Measurements from ENCODE around the gene SLC25A26. TPM values are rescaled to one million over a fixed set of nuclear protein-coding genes. Genes with fewer than 3 reads are reported as not detected.

SLC25A26 gene
- total and polyA plus RNA-seq, 2 of the 13 experiments (the other 11 are each of a cell fraction or from before 2014, with no cell fraction given) = 23.1 to 32.7 TPM

GRCh38 chr3:66259566-66260255 is 38.9 kb downstream of the SLC25A26 start:
- BruUV-seq (replicated peaks) = no TSS peak
- no peak overlapping the region for H2AFZ ChIP-seq (ENCODE audit: low read length)
- no peak for ATAC-seq
- no peak overlapping the region for H3K9ac ChIP-seq (ENCODE audit: insufficient read depth, low read depth, low read length)
- POLR2A ChIA-PET = no interaction called here
- H4K20me1 ChIP-seq (ENCODE audit: insufficient read depth, low read length) = no peaks in the 10 kb centered on the region
- H3K79me2 ChIP-seq (ENCODE audit: insufficient read depth, low read length) = no peaks in the 10 kb centered on the region
- H3K4me2 ChIP-seq (ENCODE audit: low read depth, low read length) = no peak overlapping the region
- H3K36me3 ChIP-seq (replicated peaks in 1 of 2; ENCODE audit: control insufficient read depth in 1 of 2, insufficient read depth in 2 of 2, low read length in 2 of 2) = peaks cover 4 to 11% of the 10 kb centered on the region in 2 experiments; a peak in 2 of 5 replicates
- CTCF ChIA-PET (ENCODE audit: low intra/inter-chr PET ratio, low total read pairs) = no interaction called here
- 0 out of 2 replicates have a peak, but pooled peaks cover 3% of the 10 kb centered on the region for H3K4me1 ChIP-seq (ENCODE audit: insufficient read depth, low read length)
- no peaks in the 10 kb centered on the region for H3K27me3 ChIP-seq (ENCODE audit: control insufficient read depth in 1 of 2, insufficient read depth in 2 of 2, low read length in 2 of 2)
- H3K27ac ChIP-seq (ENCODE audit: extremely low read length, insufficient read depth, low read length) = no peak overlapping the region
- no peak for DNase-seq (ENCODE audit: low spot score)
- no peaks in the 10 kb centered on the region for H3K9me3 ChIP-seq (ENCODE audit: low read length)
- WGBS (ENCODE audit: low lambda C conversion rate) = 93% methylated on average over 9 of the region's 9 CpGs
- in situ Hi-C loops (cut with HindIII; ENCODE audit: extremely low pct_ligation_motif_present, low pct_unique_long_range_greater_than_20kb) = no loop called here
- intact Hi-C loops (cut with micrococcal nuclease; ENCODE audit: unreplicated experiment) = no loop called here
- TF ChIP-seq DMAP1 (CRISPR knock-in tag; IDR thresholded peaks at IDR 0.05) (no peak), KLF16 (CRISPR knock-in tag; IDR thresholded peaks at IDR 0.05) (no peak), BORCS8-MEF2B (CRISPR knock-in tag; IDR thresholded peaks at IDR 0.05) (no peak), ZNF672 (CRISPR knock-in tag; IDR thresholded peaks at IDR 0.05) (no peak), ZNF432 (CRISPR knock-in tag; IDR thresholded peaks at IDR 0.05; ENCODE audit: borderline replicate concordance) (no peak), MLX (CRISPR knock-in tag; IDR thresholded peaks at IDR 0.05) (no peak), PHF5A (CRISPR knock-in tag; IDR thresholded peaks at IDR 0.05; ENCODE audit: low read depth, unreplicated experiment) (no peak), TSC22D2 (CRISPR knock-in tag; IDR thresholded peaks at IDR 0.05; ENCODE audit: borderline replicate concordance) (no peak), CENPT (CRISPR knock-in tag; IDR thresholded peaks at IDR 0.05; ENCODE audit: low read depth) (no peak), SIX4 (CRISPR knock-in tag; IDR thresholded peaks at IDR 0.05) (no peak), KAT7 (CRISPR knock-in tag; IDR thresholded peaks at IDR 0.05; ENCODE audit: borderline replicate concordance) (no peak), DR1 (CRISPR knock-in tag; IDR thresholded peaks at IDR 0.05) (no peak)
- H3K4me3 ChIP-seq (replicated peaks in 1 of 3; ENCODE audit: insufficient read depth in 1 of 3, low read depth in 2 of 3, low read length in 3 of 3) = no peak overlapping the region
- no peak for FAIRE-seq
